ENCODE measurements around the gene MBD2. TPM values are rescaled to one million over a fixed set of nuclear protein-coding genes. Genes with fewer than 3 reads are reported as not detected.
A peak's percentile ranks its signal among the peaks of the same experiment; 100 is the strongest.
"Not testable (repeated sequence)": the region's sequence is repeated elsewhere in the genome, so short reads cannot be mapped to it uniquely, and the experiment has no call there.

The MBD2 gene
- total RNA-seq, 2 experiments from 2014 or later, result 96.3 to 104 TPM

GRCh38 chr18:54148151-54148550 lies 76.3 kb downstream of the MBD2 start:
- Mint-ChIP-seq H3K4me3 (no peak overlapping the region), H3K4me1 (peaks cover 23% of the 10 kb centered on the region), H3K9me3 (peaks cover 7% of the 10 kb centered on the region), H3K27me3 (no peaks in the 10 kb centered on the region), H3K36me3 (peaks cover 22% of the 10 kb centered on the region), H3K27ac (no peak overlapping the region)
- DNase-seq (no peak), ATAC-seq (ENCODE audit: low read depth) (no peak)
- POLR2A ChIA-PET, result no interaction called here

DNA sequence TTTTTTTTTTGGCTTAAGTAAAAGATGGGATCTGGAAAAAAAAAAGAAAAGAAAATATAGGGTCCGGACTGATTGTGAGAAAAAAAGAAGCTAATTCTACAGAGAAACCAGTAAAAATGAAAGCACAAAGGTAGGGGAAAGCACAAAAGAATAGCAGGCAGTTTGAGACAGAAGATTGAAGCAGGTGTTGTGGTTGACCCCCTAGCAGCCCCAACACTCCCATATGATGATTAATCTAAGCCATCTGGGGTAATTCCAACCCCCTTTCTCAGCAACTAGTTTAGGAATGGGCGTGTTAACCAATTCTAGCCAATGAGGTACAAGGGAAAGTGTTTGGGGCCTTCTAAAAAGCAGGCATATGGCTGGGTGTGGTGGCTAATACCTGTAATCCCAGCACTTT lies 77.0 kb downstream of the MBD2 start:
- POLR2A ChIA-PET, result no interaction called here
- peaks cover 23% of the 10 kb centered on the region for H3K4me1 Mint-ChIP-seq
- DNase-seq (no peak), ATAC-seq (ENCODE audit: low read depth) (no peak)
- H3K36me3 Mint-ChIP-seq, result peaks cover 17% of the 10 kb centered on the region
- H3K4me3 Mint-ChIP-seq, result no peak overlapping the region
- H3K27ac Mint-ChIP-seq, result no peak overlapping the region
- no peaks in the 10 kb centered on the region for H3K27me3 Mint-ChIP-seq
- peaks cover 7% of the 10 kb centered on the region for H3K9me3 Mint-ChIP-seq

DNA sequence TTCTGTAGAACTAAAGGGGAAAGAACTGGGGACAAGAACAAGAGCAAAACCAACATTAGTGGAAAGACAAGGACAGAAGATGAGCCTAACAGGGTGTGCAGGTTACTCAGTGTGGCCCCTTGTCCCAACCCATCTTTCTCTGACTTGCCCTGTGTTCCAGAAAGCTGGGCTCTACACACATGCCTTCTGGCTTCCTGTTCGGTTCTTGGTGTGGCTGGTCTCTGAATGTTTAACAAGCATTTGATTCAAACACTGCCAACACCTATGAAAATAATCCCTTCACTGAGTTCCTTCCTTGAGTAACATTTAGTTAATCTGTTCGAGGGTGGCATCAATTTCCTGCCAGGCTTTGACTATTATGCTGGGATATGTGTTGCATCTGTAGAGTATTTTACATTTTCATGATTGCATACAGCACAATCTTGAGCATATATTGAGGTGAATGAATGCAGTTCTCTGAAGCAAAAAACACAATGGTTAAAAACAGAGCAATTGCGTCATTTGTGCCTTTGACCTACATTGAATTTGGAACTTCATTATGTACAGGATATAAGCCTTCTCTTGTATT lies 83.3 kb downstream of the MBD2 start:
- H3K36me3 Mint-ChIP-seq, result peaks cover 24% of the 10 kb centered on the region

GRCh38 chr18:54140641-54141040 lies 83.8 kb downstream of the MBD2 start:
- H3K9me3 Mint-ChIP-seq, result peaks cover 21% of the 10 kb centered on the region
- H3K27ac Mint-ChIP-seq, result no peak overlapping the region
- H3K27me3 Mint-ChIP-seq, result no peaks in the 10 kb centered on the region
- H3K36me3 Mint-ChIP-seq, result peaks cover 24% of the 10 kb centered on the region
- ATAC-seq (ENCODE audit: low read depth) (no peak), DNase-seq (no peak)
- POLR2A ChIA-PET, result no interaction called here
- no peak overlapping the region for H3K4me3 Mint-ChIP-seq
- no peaks in the 10 kb centered on the region for H3K4me1 Mint-ChIP-seq

More for the DNA sequence above, 83.3 kb downstream of the MBD2 start:
- peaks cover 21% of the 10 kb centered on the region for H3K9me3 Mint-ChIP-seq
- no peak overlapping the region for H3K4me3 Mint-ChIP-seq
- no peak for DNase-seq
- no peak overlapping the region for H3K27ac Mint-ChIP-seq
- no peaks in the 10 kb centered on the region for H3K4me1 Mint-ChIP-seq
- no peaks in the 10 kb centered on the region for H3K27me3 Mint-ChIP-seq
- POLR2A ChIA-PET, result no interaction called here
- no peak for ATAC-seq (ENCODE audit: low read depth)

- ATAC-seq (ENCODE audit: low read depth), result no peak
- Mint-ChIP-seq H3K4me3 (no peak overlapping the region), H3K27me3 (no peaks in the 10 kb centered on the region), H3K36me3 (peaks cover 13% of the 10 kb centered on the region), H3K27ac (no peak overlapping the region), H3K9me3 (peaks cover 7% of the 10 kb centered on the region), H3K4me1 (no peaks in the 10 kb centered on the region)
- DNase-seq, result no peak
- POLR2A ChIA-PET, result no interaction called here
These were observed 89.3 kb downstream of the MBD2 start for GRCh38 chr18:54135216-54135615.

- DNase-seq (no peak), ATAC-seq (ENCODE audit: low read depth) (no peak)
- H3K27me3 Mint-ChIP-seq, result no peaks in the 10 kb centered on the region
- peaks cover 9% of the 10 kb centered on the region for H3K36me3 Mint-ChIP-seq
- no peak overlapping the region for H3K4me3 Mint-ChIP-seq
- peaks cover 7% of the 10 kb centered on the region for H3K9me3 Mint-ChIP-seq
- H3K27ac Mint-ChIP-seq, result no peak overlapping the region
- peaks cover 9% of the 10 kb centered on the region for H3K4me1 Mint-ChIP-seq
- POLR2A ChIA-PET, result no interaction called here
These were observed 90.4 kb downstream of the MBD2 start for GRCh38 chr18:54134053-54134452.

GRCh38 chr18:54130631-54131030 lies 93.8 kb downstream of the MBD2 start:
- Mint-ChIP-seq H3K9me3 (no peaks in the 10 kb centered on the region), H3K27ac (no peak overlapping the region), H3K36me3 (peaks cover 2% of the 10 kb centered on the region), H3K4me3 (no peak overlapping the region), H3K27me3 (no peaks in the 10 kb centered on the region), H3K4me1 (peaks cover 11% of the 10 kb centered on the region)
- ATAC-seq (ENCODE audit: low read depth), result no peak
- POLR2A ChIA-PET, result no interaction called here
- DNase-seq, result no peak

GRCh38 chr18:54130177-54130576 lies 94.3 kb downstream of the MBD2 start:
- ATAC-seq (ENCODE audit: low read depth) (no peak), DNase-seq (no peak)
- no peaks in the 10 kb centered on the region for H3K27me3 Mint-ChIP-seq
- no peaks in the 10 kb centered on the region for H3K9me3 Mint-ChIP-seq
- H3K4me3 Mint-ChIP-seq, result no peak overlapping the region
- no peak overlapping the region for H3K27ac Mint-ChIP-seq
- POLR2A ChIA-PET, result no interaction called here
- H3K36me3 Mint-ChIP-seq, result peaks cover 2% of the 10 kb centered on the region
- peaks cover 11% of the 10 kb centered on the region for H3K4me1 Mint-ChIP-seq

DNA sequence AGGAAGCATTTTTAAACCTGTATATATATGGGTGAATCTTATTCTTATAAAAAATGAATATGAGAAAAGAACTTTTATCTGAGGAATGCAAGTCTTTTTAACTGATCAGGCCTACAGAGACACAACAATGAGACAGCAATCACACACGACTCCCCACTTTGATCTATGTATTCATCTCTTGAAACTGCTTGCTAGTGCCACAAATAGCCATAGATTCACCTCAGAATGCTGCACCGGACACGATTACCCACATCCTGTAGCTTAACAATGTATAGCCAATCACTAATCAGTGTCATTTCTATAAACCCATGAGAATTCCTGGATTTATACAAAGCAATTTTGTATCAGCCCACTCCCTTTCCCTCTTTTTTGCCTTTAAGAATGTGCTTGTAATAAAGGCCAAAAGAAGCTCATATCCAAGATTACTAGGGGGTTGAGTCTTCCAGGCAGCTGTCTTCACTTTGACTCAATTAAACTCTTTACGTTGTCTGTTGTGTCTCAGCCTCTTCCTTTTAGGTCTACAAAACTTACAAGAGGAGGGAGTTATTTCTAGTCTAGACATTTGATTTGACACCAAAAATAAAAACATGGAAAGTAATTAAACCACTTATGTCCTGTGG lies 94.9 kb downstream of the MBD2 start:
- H3K36me3 Mint-ChIP-seq, result peaks cover 2% of the 10 kb centered on the region
- DNase-seq, result no peak
- no peak overlapping the region for H3K27ac Mint-ChIP-seq
- H3K9me3 Mint-ChIP-seq, result no peaks in the 10 kb centered on the region
- no peak overlapping the region for H3K4me3 Mint-ChIP-seq
- POLR2A ChIA-PET, result no interaction called here
- ATAC-seq (ENCODE audit: low read depth), result peak; percentile 58
- H3K4me1 Mint-ChIP-seq, result peaks cover 11% of the 10 kb centered on the region
- H3K27me3 Mint-ChIP-seq, result no peaks in the 10 kb centered on the region

- POLR2A ChIA-PET, result interaction anchor here (0.5 kb wide), 1 partner anchor 82 kb away, joined by 3 read pairs; no protein-coding TSS in a partner anchor
- H3K27ac Mint-ChIP-seq, result no peak overlapping the region
- H3K4me1 Mint-ChIP-seq, result peaks cover 11% of the 10 kb centered on the region
- DNase-seq, result no peak
- peaks cover 2% of the 10 kb centered on the region for H3K36me3 Mint-ChIP-seq
- ATAC-seq (ENCODE audit: low read depth), result no peak
- no peak overlapping the region for H3K4me3 Mint-ChIP-seq
- no peaks in the 10 kb centered on the region for H3K27me3 Mint-ChIP-seq
- H3K9me3 Mint-ChIP-seq, result no peaks in the 10 kb centered on the region
These were observed 96.6 kb downstream of the MBD2 start for GRCh38 chr18:54127759-54128378.

DNA sequence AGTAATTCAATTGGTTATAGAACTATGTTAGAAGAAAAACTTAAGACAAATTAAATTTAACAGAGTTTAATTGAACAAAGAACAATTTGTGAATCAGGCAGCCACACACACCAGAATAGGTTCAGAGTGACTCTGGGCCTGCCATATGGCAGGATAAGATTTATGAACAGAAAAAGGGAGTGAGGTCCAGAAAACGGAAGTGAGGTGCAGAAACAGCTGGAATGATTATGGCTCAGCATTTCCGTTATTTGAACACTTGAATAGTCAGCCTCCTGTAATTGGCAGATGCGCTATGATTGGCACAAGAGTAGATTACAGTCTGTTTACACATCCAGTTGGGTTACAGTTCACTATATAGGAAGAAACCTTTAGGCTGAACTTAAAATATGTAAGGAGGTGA lies 99.0 kb downstream of the MBD2 start:
- Mint-ChIP-seq H3K27me3 (no peaks in the 10 kb centered on the region), H3K9me3 (no peaks in the 10 kb centered on the region), H3K4me1 (peaks cover 13% of the 10 kb centered on the region), H3K27ac (no peak overlapping the region), H3K36me3 (no peaks in the 10 kb centered on the region), H3K4me3 (no peak overlapping the region)
- ATAC-seq (ENCODE audit: low read depth), result no peak
- DNase-seq, result no peak
- POLR2A ChIA-PET, result no interaction called here

DNA sequence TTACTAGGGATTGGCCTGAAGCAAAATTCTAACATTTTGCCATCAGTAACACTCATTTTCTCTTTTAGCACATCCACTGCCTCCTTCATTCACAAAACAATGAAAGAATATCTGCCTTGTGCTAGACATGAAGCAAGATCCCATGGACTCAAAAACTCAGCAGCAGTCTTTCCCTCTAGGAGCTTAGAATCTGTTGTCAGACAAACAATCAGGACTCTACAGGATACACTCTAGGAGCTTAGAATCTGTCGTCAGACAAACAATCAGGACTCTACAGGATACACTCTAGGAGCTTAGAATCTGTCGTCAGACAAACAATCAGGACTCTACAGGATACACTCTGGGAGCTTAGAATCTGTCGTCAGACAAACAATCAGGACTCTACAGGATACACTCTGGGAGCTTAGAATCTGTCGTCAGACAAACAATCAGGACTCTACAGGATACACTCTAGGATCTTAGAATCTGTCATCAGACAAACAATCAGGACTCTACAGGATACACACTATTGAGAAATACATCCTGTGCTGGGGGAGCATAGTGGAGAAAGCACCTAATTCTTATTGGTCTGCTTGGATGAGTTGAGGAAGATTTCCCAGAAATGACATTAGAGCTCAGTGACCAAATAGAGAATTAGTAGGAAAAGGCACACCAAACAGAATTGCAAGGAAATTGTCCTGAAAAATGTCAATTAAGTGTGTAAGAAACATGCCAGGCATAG lies 100.6 kb downstream of the MBD2 start:
- H3K4me1 Mint-ChIP-seq; DNase-seq; H3K9me3 Mint-ChIP-seq; H3K27ac Mint-ChIP-seq; H3K36me3 Mint-ChIP-seq; ATAC-seq (ENCODE audit: low read depth); POLR2A ChIA-PET; H3K27me3 Mint-ChIP-seq; H3K4me3 Mint-ChIP-seq: not testable (repeated sequence)

DNA sequence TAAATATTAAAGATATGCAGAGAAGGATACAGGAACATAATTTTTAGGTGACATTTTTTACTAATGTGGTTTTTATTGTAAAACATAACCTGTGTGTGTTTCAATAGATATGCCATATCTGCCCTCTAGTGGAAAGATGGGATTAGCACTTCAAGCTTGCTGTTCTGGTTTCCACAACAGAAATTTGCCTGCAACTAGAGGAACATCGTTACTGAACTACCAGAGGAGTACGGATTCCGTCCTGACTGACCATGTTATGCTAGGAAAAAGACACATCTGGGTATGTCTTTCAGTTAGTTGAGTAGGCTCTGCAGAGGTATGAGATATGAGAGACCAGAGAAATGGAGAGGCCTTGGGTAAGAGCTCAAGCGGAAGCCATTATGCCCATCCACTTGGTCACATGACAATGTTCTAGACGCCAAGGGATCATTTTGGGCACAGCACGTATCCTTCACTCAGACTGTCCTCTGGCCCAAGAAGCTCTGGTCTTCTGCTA lies 104.9 kb downstream of the MBD2 start:
- POLR2A ChIA-PET, result interaction anchor here (0.5 kb wide), 1 partner anchor 141 kb away, joined by 3 read pairs; no protein-coding TSS in a partner anchor
- H3K9me3 Mint-ChIP-seq, result no peaks in the 10 kb centered on the region
- no peaks in the 10 kb centered on the region for H3K36me3 Mint-ChIP-seq
- H3K4me1 Mint-ChIP-seq, result peaks cover 4% of the 10 kb centered on the region
- H3K27me3 Mint-ChIP-seq, result peaks cover 4% of the 10 kb centered on the region
- peak overlapping the region; percentile 31 for H3K4me3 Mint-ChIP-seq
- ATAC-seq (ENCODE audit: low read depth), result peak; percentile 58
- H3K27ac Mint-ChIP-seq, result peak overlapping the region; percentile 63
- DNase-seq, result no peak

Measured in activated naive CD8-positive, alpha-beta T cell treated with anti-CD3 and anti-CD28 coated beads, Interleukin-2, amount 10 ng/mL, durations not matched to agents 7 days and 5 days (primary cell).